Gastrocnemius medialis (tissue), 4 donors: ENCODE measurements around the gene MSL2.

Experiments used
- CTCF ChIP-seq, 5 experiments: fragments of 450-650 bp in 3 of 5; fragments of 200-600 bp in 2 of 5; sonication (generic) in 2 of 5; IDR thresholded peaks in 4 of 5; conservative IDR thresholded peaks in 1 of 5; 1 replicate in 4 of 5; 2 replicates in 1 of 5; pipeline ENCODE4 v1.5.1; 2016 to 2019; ENCODE audit warnings: antibody characterized with exemption in 5 of 5, mild to moderate bottlenecking in 3 of 5, moderate library complexity in 3 of 5
- POLR2A ChIP-seq, 2 donors: fragments of 450-650 bp; IDR thresholded peaks; one replicate each; pipeline ENCODE4 v1.6.1; 2017; ENCODE audit warnings: antibody characterized with exemption in 2 of 2, mild to moderate bottlenecking in 2 of 2, moderate library complexity in 2 of 2

GRCh38 chr3:136134091-136134490 is 62.0 kb downstream of the MSL2 start:
- TF ChIP-seq POLR2A (IDR thresholded peaks at IDR 0.05) (no peak), CTCF (IDR thresholded peaks at IDR 0.05 in 4 of 5, conservative IDR thresholded peaks at IDR 0.05 in 1 of 5) (no peak)
